Activated T-cell treated with anti-CD3 and anti-CD28 coated beads for 4 hours (primary cell): ENCODE measurements around the gene YY2.

Experiments used
- DNase-seq: peaks from one replicate; pipeline ENCODE4 v3.0.0-alpha.2; 2020

YY2 gene

GRCh38 chrX:21881881-21882574 lies 26.2 kb downstream of the YY2 start:
- no peak for DNase-seq

- no peak for DNase-seq
Observed at GRCh38 chrX:21883258-21883657, 27.5 kb downstream of the YY2 start.

- DNase-seq = no peak
Observed at GRCh38 chrX:21885568-21885967, 29.8 kb downstream of the YY2 start.

GRCh38 chrX:21905313-21905712 lies 49.5 kb downstream of the YY2 start:
- no peak for DNase-seq

- DNase-seq = no peak
Observed at GRCh38 chrX:21905953-21906352, 50.2 kb downstream of the YY2 start.

GRCh38 chrX:21907260-21907659 lies 51.5 kb downstream of the YY2 start:
- DNase-seq = no peak
